Astrocyte of the spinal cord (primary cell): ENCODE data around the gene TOX2.

ENCODE experiments used
- DNase-seq: peaks from one replicate; pipeline ENCODE4 v3.0.0; 2011; ENCODE audit warnings: low read depth, low spot score
- H3K4me3 ChIP-seq: 2 replicates; pipeline ENCODE4 v1.5.1; 2011; ENCODE audit warnings: low read depth, mild to moderate bottlenecking, low read length, moderate library complexity
- CTCF ChIP-seq: IDR thresholded peaks from 2 replicates; pipeline ENCODE4 v1.5.1; 2012; ENCODE audit warnings: low read depth, mild to moderate bottlenecking, low read length, inconsistent platforms
- in situ Hi-C: cut with HindIII; loops from 2 replicates; pipeline ENCODE4 v1.10.0; 2017; ENCODE audit warnings: low sequenced_read_pairs

The TOX2 gene

DNA sequence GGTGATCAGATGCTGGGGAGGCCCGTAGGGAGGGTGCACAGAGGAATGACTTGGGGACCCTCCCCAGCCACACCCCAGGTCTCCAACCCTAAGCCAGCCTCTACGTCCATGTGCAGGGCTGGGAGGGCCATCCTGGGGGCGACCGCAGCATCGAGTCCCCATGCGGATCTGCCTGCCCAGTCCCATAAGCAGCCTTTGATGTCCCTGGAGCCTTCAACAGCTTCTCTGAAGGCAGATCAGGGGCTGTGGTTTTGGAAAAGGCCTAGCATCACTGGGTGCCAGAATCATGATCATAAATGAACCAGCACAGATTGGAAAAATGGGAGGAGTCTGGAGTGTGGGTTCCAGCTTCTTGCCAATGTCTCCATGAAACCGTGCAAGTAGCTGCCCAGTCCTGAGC lies 22.9 kb downstream of the TOX2 start:
- DNase-seq = peak; percentile 84
- H3K4me3 ChIP-seq = no peak overlapping the region
- no peak for TF ChIP-seq CTCF
- in situ Hi-C loops = no loop called here

GRCh38 chr20:43938017-43938655 lies 23.5 kb downstream of the TOX2 start:
- DNase-seq = no peak
- no peak for TF ChIP-seq CTCF
- in situ Hi-C loops = no loop called here
- no peak overlapping the region for H3K4me3 ChIP-seq

DNA sequence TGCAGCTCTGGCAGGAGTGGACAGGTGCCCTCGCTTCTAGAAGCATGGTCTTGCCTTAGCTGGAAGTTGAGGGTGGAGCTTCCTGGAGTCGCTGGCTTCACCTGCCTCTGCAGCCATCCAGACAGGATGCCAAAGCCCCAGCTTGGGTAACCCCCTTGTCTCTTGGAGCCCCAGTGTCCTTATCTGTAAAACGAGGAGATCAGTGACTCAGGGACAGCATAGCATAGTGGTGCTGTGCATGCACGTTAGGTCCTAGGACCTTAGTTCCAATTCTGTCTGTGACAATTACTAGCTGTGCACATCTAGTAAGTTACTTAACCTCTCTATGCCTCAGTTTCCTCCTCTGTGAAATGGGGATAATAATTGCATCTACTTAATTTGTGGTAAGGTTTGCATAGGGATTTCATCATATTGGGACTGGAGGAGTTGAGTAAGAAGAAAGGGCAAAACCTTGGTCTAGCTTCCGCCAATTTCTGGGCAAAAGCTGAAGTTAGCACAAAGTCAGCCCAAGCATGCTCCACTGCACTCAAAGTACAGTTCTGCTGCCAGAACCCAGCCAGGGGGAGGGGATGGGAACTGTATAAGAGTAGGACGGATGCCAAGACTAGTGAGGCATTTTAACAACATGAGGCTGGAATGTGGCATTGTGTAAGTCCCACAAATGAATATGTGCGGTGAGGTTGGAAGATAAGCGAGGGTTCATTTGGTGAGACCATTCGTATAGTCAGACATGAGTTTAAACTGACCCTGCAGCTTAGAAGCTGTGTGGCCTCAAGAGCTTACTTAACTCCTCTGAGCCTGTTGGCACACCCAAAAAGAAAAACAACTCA lies 24.5 kb downstream of the TOX2 start:
- TF ChIP-seq CTCF = no peak
- no peak overlapping the region for H3K4me3 ChIP-seq
- in situ Hi-C loops = no loop called here
- peak; percentile 99 for DNase-seq

GRCh38 chr20:43939762-43940121 lies 25.1 kb downstream of the TOX2 start:
- TF ChIP-seq CTCF = no peak
- no peak overlapping the region for H3K4me3 ChIP-seq
- no peak for DNase-seq
- in situ Hi-C loops = no loop called here

DNA sequence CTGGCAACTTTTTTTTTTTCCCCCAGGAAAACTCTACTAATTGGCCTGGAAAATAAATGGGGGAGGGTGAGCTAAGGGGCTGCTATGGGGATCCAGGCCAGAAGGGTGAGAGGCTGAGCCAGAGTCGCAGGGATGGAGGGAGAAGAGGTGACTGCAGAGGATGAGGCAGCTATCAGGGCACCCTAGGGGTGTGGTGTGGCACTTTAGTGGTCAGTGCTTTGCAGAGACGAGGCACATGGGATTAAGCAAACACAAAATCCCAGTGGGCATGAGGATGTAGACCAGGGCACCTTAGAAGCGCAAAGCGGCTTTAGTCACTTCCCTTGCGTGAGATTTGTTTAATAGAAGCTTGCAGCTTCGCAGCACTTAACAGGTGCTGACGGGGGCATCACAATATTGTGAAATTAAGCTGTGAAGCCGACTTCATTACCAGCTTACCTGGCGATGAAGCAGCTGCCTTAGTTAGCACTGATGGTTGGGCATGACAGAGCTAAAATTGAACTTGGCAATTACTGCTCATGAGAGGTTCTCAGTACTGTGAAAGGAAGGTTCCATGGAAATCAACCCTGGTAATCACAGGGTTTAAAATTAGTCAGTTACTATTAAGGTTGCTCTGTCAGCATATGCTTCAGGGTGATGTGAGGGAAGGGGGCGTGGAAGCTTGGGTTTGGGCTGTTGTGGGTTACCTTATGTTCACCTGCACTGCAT lies 26.0 kb downstream of the TOX2 start:
- TF ChIP-seq CTCF = no peak
- no peak overlapping the region for H3K4me3 ChIP-seq
- no peak for DNase-seq
- in situ Hi-C loops = no loop called here

DNA sequence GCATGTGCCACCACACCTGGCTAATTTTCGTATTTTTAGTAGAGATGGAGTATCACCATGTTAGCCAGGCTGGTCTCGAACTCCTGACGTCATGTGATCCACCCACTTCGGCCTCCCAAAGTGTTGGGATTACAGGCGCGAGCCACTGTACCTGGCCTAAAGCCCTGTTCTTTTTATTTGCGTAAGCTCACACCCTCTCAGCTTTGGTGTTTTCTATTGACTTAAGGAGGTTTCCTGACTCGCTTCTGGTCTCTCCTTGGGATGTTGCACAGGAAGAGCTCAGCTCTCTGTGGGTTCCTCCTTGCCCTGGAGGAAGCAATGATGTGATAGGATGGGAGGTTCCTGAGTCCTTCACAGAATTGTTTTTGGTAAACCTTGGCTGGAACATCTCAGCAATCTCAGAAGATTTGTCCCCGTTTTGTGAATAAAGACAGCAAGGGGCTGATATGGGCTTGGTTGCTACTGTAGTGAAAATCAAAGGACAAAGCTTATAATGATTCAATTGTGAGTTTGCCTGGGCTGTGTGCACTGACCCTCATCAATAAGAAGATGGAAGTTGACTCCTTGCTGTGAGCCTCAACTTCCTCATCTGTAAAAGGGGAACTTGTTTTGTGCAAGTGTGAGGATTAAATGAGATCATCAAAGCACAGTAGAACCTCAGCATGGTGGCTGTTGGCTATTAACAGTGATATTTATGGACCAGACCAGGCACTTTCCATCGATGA lies 27.0 kb downstream of the TOX2 start:
- no peak for TF ChIP-seq CTCF
- DNase-seq = peak; percentile 43
- no peak overlapping the region for H3K4me3 ChIP-seq
- in situ Hi-C loops = no loop called here
